Pancreas (tissue), 10 donors: ENCODE results near the gene KIAA0825. TPM values are rescaled to one million over a fixed set of nuclear protein-coding genes. Genes with fewer than 3 reads are reported as not detected.

Experiments
- ATAC-seq, 4 donors: fragments of 200-7000 bp; cut with Tn5 transposase; one replicate each; pipeline versions ENCODE4 v1.8.0 to v1.9.1; 2020; ENCODE audit warnings: mild to moderate bottlenecking in 4 of 4, moderate library complexity in 4 of 4
- DNase-seq, 6 donors: peaks; one replicate each; pipeline ENCODE4 v3.0.0-alpha.2; 2020
- FAIRE-seq: peaks from 2 replicates; lab custom pipeline; 2012; peaks lifted over from hg19 to GRCh38; lab: Jason Lieb, UNC
- H3K27ac ChIP-seq, 4 donors: fragments of 200-600 bp; sonication (generic); 1 replicate in 3 of 4; 2 replicates in 1 of 4; pipeline versions ENCODE4 v1.5.0 to v1.8.0; 2020
- H3K27me3 ChIP-seq, 4 donors: fragments of 200-600 bp; one replicate each; pipeline ENCODE4 v1.8.0; 2021
- H3K36me3 ChIP-seq, 3 donors: fragments of 200-600 bp; sonication (generic) in 1 of 3; one replicate each; pipeline versions ENCODE4 v1.5.0 to v1.8.0; 2020 to 2021
- H3K4me1 ChIP-seq, 3 donors: fragments of 200-600 bp; one replicate each; pipeline ENCODE4 v1.8.0; 2021
- H3K4me3 ChIP-seq, 4 donors: fragments of 200-600 bp; sonication (generic) in 2 of 4; one replicate each; pipeline versions ENCODE4 v1.5.0 to v1.8.0; 2020 to 2021
- H3K9me3 ChIP-seq, 4 donors: fragments of 200-600 bp; one replicate each; pipeline ENCODE4 v1.8.0; 2021
- CTCF ChIP-seq, 4 donors: fragments of 200-600 bp; sonication (generic) in 3 of 4; IDR thresholded peaks; one replicate each; pipeline versions ENCODE4 v1.5.0 to v1.8.0; 2021; ENCODE audit warnings: antibody characterized with exemption in 4 of 4
- WGBS, 2 donors: extraction: QIAGEN DNeasy Blood & Tissue Kit; methylation state at CpG; one replicate each; pipeline ENCODE4 v1.1.7; 2013; 5-methylcytosine and 5-hydroxymethylcytosine counted together
- intact Hi-C, 3 donors: fragments of 100-400 bp; cut with DNase I; formaldehyde crosslinking; loops; one replicate each; pipeline versions ENCODE4 v1.11.1 to v1.14.2; 2022
- polyA plus RNA-seq, 2 donors: library from polyadenylated mRNA; stranded (reverse); fragments of 200-250 nt; gene quantifications; one replicate each; pipeline ENCODE4 v1.2.3, GENCODE V29; 2013
- total RNA-seq, 6 donors: library from RNA; stranded (reverse); fragmentation: NEBNext Ultra II Directional in 4 of 6; extraction: Animal tissue kit (Norgen Biotek cat#: 25700) in 4 of 6; gene quantifications; one replicate each; pipeline versions ENCODE4 v1.2.1 to v1.2.4, GENCODE V29; 2021 to 2023
- donor health status: healthy with polysubstance abuse.
- donor health status: DM: no; HTN: no; CAD: no; lungs with moderate emphysema.
- donor health status: DM: no; HTN: no; CAD: no.
- donor health status: control.
- donor health status: control.
- donor health status: Bipolar disorder and iron deficiency.
- donor health status: DM: yes; HTN: yes; CAD: no.
- donor health status: DM: no; HTN: no; CAD: no.
- donor health status: DM: no; HTN: no; CAD: no.
- donor health status: DM: yes; HTN: yes; CAD: no.

KIAA0825 gene, protein sequence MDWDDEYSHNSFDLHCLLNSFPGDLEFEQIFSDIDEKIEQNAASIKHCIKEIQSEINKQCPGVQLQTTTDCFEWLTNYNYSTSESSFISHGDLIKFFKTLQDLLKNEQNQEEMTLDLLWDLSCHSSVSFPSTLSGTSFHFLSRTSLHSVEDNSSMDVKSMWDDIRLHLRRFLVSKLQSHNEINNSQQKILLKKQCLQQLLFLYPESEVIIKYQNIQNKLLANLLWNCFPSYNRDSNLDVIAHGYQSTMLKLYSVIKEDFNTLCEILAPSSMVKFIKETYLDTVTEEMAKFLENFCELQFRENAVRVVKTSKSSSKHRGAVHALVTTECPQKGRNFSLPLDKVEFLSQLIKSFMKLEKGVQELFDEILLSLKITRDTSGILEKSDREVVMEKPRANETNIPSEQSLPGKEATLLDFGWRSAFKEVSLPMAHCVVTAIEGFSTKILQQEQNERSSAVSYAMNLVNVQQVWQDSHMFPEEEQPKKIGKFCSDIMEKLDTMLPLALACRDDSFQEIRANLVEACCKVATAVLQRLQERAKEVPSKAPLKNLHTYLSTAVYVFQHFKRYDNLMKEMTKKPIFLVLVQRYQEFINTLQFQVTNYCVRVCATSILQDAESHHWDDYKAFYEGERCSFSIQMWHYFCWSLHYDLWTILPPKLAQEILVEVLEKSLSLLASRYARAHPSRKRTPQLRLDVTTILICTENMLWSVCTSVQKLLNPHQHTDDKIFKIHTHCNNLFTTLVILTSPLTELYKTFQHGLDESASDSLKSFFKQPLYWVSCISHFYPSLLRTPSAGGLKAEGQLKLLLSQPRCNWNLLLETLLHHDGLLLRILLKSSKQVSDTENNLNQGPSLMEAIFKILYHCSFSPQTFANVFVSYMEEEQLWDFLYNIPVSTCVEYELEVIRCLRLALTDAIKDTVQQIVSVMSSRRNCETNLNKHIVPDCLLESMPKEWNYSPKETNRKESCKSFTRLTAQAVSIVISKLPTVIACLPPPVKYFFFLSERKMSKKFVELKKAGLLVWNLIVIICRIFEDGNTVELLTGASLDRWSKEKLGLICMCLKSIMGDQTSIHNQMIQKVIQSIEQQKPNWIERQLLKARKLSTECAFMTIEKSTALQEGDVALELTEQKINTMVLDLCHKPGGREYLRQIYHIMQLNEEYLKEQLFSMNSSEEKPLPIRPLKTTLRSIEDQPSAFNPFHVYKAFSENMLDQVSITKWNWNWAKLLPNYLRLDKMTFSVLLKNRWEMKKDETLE (N-terminal part only)
- total RNA-seq (1 to 10 TPM; 1.5 to 3.1 (median 2.2) TPM), polyA plus RNA-seq (under 1 TPM; 0.33 to 0.49 TPM)

GRCh38 chr5:94618493-94619328 is at the start of gene KIAA0825, which contains the start of gene SLF1:
TSS of gene KIAA0825 (minus strand) at chr5:94618604. CDS start at chr5:94537126, 81,478 bp downstream.
TSS of gene SLF1 (plus strand) at chr5:94618669. CDS start at chr5:94628811, 10,142 bp downstream.
- Histone ChIP-seq H3K4me1 (peaks cover 2 to 15% (median 8%) of the 10 kb centered on the region in 3 donors), H3K9me3 (no peaks in the 10 kb centered on the region), H3K27me3 (no peaks in the 10 kb centered on the region), H3K36me3 (no peaks in the 10 kb centered on the region), H3K27ac (peak within 1 kb of the TSS; percentile 33 to 75 (median 67)), H3K4me3 (peak within 1 kb of the TSS; percentile 51 to 93 (median 78))
- peak; percentile 81 to 94 (median 90) for DNase-seq
- intact Hi-C loops: no loop called here
- ATAC-seq: peak; percentile 98 to 100 (median 99)
- WGBS, 2 donors: 0% methylated on average over 58 to 63 of the region's 63 CpGs
- no peak for FAIRE-seq
- TF ChIP-seq CTCF (IDR thresholded peaks at IDR 0.05): no peak

- H3K27me3 ChIP-seq: no peaks in the 10 kb centered on the region
- intact Hi-C loops: no loop called here
- WGBS, 2 donors: 94 to 98% methylated on average over 3 of the region's 3 CpGs
- H3K4me3 ChIP-seq: no peak overlapping the region
- H3K27ac ChIP-seq: no peak overlapping the region
- ATAC-seq (no peak), FAIRE-seq (no peak), DNase-seq (no peak)
- H3K9me3 ChIP-seq: no peaks in the 10 kb centered on the region
- no peak for TF ChIP-seq CTCF (IDR thresholded peaks at IDR 0.05)
- no peaks in the 10 kb centered on the region for H3K36me3 ChIP-seq
- H3K4me1 ChIP-seq: no peaks in the 10 kb centered on the region
Observed at GRCh38 chr5:94667937-94668336, 49.5 kb upstream of the KIAA0825 start.

DNA sequence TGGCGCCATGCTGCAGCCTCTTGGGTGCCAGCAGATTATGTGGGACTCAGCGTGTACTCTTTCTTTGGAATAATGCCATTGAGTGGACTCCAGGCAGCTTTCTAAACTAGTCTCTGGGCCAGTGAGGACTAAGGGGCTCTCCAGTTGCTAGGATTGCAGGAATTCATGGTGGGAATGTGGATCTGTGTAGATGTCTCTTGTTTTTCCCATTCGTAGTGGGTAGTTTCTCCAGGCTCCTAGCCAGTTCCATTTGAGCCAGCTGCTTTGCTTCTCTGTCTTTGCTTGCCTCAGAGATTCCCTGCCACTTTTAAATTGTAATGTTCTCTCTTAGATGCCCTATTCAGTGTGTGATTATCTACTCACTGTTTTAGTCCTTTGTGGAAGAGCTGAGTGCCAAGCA is 42.7 kb upstream of the KIAA0825 start:
- Histone ChIP-seq H3K4me3 (no peak overlapping the region), H3K27ac (no peak overlapping the region), H3K36me3 (peaks cover 0 to 3% (median 0%) of the 10 kb centered on the region in 3 donors), H3K4me1 (no peaks in the 10 kb centered on the region), H3K27me3 (no peaks in the 10 kb centered on the region), H3K9me3 (no peaks in the 10 kb centered on the region)
- WGBS, 2 donors: 87 to 90% methylated on average over 3 of the region's 3 CpGs
- ATAC-seq (no peak), FAIRE-seq (no peak), DNase-seq (no peak)
- no peak for TF ChIP-seq CTCF (IDR thresholded peaks at IDR 0.05)
- intact Hi-C loops: no loop called here

DNA sequence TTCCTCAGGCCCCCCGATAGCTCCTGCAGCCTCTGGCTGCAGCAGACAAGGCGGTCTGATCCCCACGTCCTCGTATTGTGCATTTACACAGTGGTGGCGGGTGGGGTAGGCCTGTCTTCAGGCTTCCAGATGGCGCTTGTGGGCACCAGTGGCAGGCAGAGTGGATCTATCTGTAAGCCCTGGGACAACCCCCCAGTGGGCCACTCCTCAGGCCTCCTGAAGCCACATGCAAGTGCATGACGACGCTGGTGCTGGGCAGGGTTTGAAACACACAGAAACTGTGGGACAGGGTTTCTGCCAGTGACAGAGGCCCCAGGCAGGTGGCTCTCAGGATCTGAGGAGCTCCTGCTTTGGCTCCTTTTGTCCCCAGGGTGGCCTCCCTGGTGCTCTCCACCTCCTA is 42.1 kb upstream of the KIAA0825 start:
- Histone ChIP-seq H3K4me1 (no peaks in the 10 kb centered on the region), H3K9me3 (no peaks in the 10 kb centered on the region), H3K4me3 (no peak overlapping the region), H3K36me3 (peaks cover 0 to 3% (median 0%) of the 10 kb centered on the region in 3 donors), H3K27ac (no peak overlapping the region), H3K27me3 (no peaks in the 10 kb centered on the region)
- no peak for TF ChIP-seq CTCF (IDR thresholded peaks at IDR 0.05)
- DNase-seq: peak in 1 of 6 donors; percentile 43
- no peak for ATAC-seq
- no peak for FAIRE-seq
- intact Hi-C loops: no loop called here
- WGBS, 2 donors: 96 to 99% methylated on average over 8 of the region's 8 CpGs
